ENCODE data around the gene DBI.

DNA sequence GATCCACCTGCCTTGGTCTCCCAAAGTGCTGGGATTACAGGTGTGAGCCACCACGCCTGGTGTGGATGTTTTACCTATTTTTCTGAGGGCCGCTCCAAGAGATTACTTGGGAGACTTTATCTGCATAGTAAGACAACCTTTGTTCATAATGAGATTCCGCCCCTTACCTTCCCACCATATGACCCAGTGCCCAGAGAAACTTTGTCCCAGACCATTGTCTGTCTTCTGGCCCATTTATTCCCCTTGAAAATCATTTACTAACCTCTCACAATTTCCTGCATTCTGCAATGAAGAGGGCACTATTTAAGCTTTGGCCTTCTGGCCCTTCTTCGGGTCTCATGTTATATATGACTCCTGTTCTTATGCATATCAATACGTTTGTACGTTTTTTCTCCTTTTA lies 51.1 kb downstream of the DBI start:
- TF ChIP-seq EZH2phosphoT487 (IDR thresholded peaks at IDR 0.05; ENCODE audit: borderline replicate concordance, low read length) = no peak
- TF ChIP-seq, protein P1, sequence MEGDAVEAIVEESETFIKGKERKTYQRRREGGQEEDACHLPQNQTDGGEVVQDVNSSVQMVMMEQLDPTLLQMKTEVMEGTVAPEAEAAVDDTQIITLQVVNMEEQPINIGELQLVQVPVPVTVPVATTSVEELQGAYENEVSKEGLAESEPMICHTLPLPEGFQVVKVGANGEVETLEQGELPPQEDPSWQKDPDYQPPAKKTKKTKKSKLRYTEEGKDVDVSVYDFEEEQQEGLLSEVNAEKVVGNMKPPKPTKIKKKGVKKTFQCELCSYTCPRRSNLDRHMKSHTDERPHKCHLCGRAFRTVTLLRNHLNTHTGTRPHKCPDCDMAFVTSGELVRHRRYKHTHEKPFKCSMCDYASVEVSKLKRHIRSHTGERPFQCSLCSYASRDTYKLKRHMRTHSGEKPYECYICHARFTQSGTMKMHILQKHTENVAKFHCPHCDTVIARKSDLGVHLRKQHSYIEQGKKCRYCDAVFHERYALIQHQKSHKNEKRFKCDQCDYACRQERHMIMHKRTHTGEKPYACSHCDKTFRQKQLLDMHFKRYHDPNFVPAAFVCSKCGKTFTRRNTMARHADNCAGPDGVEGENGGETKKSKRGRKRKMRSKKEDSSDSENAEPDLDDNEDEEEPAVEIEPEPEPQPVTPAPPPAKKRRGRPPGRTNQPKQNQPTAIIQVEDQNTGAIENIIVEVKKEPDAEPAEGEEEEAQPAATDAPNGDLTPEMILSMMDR (conservative IDR thresholded peaks at IDR 0.05; ENCODE audit: low read depth, low read length) = no peak

Measured in PC-3 (cell line).